GM12864 (cell line): ENCODE data around the gene APOH.

Experiments used
- DNase-seq: peaks from one replicate; pipeline ENCODE4 v3.0.0-alpha.2; 2011; ENCODE audit warnings: low read depth
- H3K4me3 ChIP-seq: 2 replicates; pipeline ENCODE4 v1.5.1; 2011; ENCODE audit warnings: mild to moderate bottlenecking, low read depth, low read length, control low read depth
- CTCF ChIP-seq: IDR thresholded peaks from 2 replicates; pipeline ENCODE4 v1.5.1; 2011; ENCODE audit warnings: low read depth, mild to moderate bottlenecking, moderate library complexity, low read length, control low read depth, inconsistent platforms; ENCODE audit errors: missing control alignments

The APOH gene

GRCh38 chr17:66211047-66211810 lies 18.0 kb downstream of the APOH start:
- TF ChIP-seq CTCF: no peak
- no peak for DNase-seq
- H3K4me3 ChIP-seq: no peak overlapping the region

GRCh38 chr17:66210208-66210574 lies 19.0 kb downstream of the APOH start:
- H3K4me3 ChIP-seq: no peak overlapping the region
- TF ChIP-seq CTCF: no peak
- no peak for DNase-seq

GRCh38 chr17:66207936-66208335 lies 21.3 kb downstream of the APOH start:
- no peak overlapping the region for H3K4me3 ChIP-seq
- TF ChIP-seq CTCF: no peak
- no peak for DNase-seq

- no peak for DNase-seq
- no peak for TF ChIP-seq CTCF
- no peak overlapping the region for H3K4me3 ChIP-seq
Measured at GRCh38 chr17:66203274-66204015, 25.8 kb downstream of the APOH start.

GRCh38 chr17:66200685-66201092 lies 28.5 kb downstream of the APOH start:
- TF ChIP-seq CTCF: peak; percentile 57
- no peak overlapping the region for H3K4me3 ChIP-seq
- no peak for DNase-seq

- no peak for TF ChIP-seq CTCF
- no peak overlapping the region for H3K4me3 ChIP-seq
- no peak for DNase-seq
Measured at GRCh38 chr17:66198242-66198641, 31.0 kb downstream of the APOH start.
